HG02981 (cell line): ENCODE data around the gene SLC2A4RG.
"Not testable (repeated sequence)": the region's sequence is repeated elsewhere in the genome, so short reads cannot be mapped to it uniquely, and the experiment has no call there.

ENCODE experiments used
- ATAC-seq: cut with Tn5 transposase; IDR thresholded peaks from one replicate; pipeline ENCODE4 v1.9.1; 2021; ENCODE audit warnings: mild to moderate bottlenecking, moderate library complexity; ENCODE audit not compliant: unreplicated experiment

Gene SLC2A4RG

DNA sequence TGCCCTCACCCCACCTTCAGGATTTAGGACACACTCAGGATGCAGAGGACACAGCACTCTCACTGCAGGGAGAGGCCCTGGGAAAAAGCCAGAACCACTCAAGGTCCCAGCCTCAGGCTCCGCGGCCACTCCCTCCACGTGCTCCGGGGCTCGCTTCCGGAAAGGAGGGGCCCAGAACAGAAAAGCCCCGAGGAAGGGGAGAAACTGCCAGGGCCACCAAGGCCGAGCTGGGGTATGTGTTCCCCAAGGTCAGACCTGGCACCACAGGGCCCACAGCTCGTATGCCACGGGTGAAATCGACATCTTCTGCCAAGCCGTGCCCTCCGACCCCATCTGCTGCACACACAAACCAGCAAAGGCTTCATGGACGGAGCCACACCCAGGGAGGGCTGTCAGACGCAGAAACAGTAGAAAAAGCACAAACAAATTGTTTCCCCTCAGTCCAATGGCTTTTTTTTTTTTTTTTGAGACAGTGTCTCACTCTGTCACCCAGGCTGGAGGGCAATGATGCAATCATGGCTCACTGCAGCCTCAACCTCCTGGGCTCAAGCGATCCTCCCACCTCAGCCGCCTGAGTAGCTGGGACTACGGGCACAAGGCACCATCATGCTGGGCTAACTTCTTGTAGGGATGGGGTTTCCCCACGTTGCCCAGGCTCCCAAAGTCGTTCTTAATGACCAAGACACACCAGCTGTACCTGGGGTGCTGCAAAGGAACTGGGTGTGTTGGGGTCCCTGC, 33.4 kb downstream of the SLC2A4RG start:
- ATAC-seq: no peak

GRCh38 chr20:63773571-63774241, 34.1 kb downstream of the SLC2A4RG start:
- ATAC-seq: no peak

GRCh38 chr20:63774306-63774705, 34.7 kb downstream of the SLC2A4RG start:
- ATAC-seq: no peak

DNA sequence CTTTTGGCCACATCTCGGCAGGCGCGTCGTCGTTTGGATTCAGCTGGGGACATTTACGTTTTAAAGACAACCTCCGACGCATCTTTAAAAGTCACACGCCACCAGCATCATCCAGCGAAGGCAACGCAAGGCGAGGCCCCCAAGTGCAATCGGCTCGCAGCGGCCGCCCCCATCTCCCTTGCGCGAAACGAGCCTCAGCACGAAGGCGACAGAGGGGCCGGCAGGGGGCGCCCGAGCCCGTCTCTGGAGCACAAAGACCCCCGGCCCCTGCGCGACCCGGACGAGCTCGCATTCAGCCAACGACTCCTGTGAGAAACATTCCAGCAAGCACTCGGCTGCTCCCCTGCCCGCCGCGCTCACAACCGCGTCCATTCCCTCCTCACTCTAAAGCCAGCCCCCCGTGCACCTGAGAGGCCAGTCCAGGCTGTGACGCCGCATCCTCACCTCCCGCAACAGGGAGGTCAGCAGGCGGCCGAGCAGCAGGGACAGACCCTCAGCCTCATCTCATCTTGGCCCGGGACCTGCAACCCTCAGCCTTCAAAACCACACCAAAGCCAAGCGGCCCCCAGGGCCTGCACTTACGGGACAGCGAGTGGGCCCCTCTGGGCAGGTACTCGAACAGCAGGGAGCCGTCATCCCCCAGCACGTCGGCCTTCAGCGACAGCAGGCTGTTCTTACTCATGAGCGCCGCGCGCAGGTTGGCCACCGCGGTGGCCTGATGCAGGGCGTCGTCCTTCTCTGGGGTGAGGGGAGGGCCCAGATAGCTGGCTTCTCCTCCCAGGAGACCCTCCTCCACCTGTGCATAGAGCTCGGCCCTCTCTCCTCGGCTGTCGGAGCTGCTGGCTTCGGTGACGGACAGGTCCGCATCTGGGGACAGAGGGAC, 35.8 kb downstream of the SLC2A4RG start:
- ATAC-seq: no peak

DNA sequence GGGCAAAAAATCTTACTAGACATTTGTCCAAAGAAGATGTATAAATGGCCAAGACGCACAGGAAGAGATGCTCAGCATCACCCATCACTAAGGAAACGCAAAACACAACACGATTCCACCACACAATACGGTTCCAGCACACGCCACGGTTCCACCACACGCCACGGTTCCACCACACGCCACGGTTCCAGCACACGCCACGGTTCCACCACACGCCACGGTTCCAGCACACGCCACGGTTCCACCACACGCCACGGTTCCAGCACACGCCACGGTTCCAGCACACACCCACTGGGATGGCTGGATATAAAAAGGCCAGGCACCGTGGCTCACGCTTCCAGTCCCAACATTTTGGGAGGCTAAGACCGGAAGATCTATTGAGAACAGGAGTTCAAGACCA, 37.3 kb downstream of the SLC2A4RG start:
- ATAC-seq: not testable (repeated sequence)

DNA sequence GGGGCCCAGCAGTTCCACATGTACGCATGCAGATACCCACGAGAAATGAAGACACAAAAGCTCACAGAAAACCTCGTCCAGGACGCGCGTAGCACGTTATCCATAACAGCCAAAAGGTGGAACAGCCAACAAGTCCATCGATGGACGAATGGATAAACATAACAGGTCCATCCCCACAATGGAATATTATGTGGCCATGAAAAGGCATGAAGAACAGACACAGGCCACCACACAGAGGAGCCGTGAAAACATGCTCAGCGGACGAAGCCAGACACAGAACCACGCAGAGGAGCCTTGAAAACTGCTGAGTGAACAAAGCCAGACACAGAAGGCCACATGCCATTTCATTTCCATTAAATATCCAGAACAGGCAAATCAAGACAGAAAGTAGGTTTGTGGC, 38.0 kb downstream of the SLC2A4RG start:
- no peak for ATAC-seq

GRCh38 chr20:63778034-63778752, 38.6 kb downstream of the SLC2A4RG start:
- no peak for ATAC-seq

DNA sequence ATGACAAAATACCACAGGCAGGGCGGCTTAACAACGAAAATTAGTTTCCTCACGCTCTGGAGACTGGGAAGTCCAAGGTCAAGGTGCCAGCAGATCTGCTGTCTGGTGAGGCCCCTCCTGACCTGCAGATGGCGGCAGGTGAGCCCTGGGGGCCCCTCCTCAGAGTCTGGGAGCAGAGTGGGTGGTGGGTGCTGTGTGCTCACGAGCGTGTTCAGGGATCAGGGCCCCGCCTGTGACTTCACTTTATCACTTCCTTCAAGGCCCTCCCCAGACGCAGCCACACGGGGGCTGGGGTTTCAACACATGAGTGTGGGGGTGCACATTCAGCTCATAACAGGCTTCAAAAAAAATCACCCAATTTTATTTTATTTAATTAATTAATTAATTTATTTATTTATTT, 39.3 kb downstream of the SLC2A4RG start:
- no peak for ATAC-seq

DNA sequence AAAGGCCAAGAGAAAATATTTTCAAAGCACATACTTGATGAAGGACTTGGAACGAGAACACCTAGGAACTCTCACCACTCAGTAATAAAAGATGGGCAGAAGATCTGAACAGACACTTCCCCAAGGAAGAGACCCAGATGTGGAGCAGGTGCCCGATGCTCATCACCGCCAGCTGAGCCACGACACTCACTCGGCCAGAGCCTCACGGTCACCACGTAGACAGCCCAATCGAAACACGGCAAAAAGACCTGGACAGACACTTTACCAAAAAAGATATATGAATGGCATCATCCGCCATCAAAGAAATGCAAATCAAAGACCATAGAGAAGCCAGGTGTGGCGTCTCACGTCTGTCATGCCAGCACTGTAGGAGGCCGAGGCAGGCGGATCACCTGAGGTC, 41.6 kb downstream of the SLC2A4RG start:
- no peak for ATAC-seq

DNA sequence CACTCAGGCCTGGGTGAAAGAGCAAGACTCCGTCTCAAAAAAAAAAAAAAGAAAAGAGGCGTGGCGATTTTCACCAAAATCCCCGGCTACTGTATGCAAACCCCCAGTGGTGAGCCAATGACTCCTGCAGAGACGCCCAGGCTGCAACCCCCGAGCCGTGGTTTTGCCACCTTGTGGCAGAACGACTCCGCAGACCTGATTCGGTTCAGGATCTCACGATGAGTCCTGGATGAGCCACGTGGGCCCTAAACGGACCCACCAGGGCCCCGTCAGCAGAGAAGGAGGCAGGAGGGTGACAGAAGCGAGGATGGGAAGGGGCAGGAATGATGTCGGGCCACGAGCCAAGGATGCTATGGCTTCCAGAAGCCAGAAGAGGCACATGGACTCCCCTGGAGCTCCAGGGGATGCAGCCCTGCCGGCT, 42.5 kb downstream of the SLC2A4RG start:
- no peak for ATAC-seq

GRCh38 chr20:63782521-63782971, 43.0 kb downstream of the SLC2A4RG start:
- no peak for ATAC-seq

- no peak for ATAC-seq
Observed at GRCh38 chr20:63783970-63784369, 44.4 kb downstream of the SLC2A4RG start.

DNA sequence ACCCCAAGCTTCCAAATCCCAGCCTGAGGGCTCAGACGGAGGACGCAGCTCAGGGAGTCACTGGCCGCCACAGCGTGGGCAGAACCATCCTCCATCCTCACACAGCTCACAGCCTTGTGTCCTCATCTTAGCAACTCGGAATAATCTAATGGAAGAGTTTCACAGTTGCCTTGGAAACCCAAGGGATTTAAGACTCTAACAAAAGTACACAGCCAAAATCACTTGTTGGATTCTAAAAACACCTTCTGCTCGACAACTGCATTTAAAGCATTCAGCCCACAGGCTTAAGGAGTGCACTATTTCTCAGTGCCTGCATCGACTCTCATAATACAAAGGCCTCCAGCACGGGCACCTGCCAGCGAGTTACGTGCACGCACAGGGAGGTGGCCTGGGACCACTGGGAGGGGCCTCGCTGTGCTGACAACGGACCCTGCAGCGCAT, 46.1 kb downstream of the SLC2A4RG start:
- ATAC-seq: no peak

DNA sequence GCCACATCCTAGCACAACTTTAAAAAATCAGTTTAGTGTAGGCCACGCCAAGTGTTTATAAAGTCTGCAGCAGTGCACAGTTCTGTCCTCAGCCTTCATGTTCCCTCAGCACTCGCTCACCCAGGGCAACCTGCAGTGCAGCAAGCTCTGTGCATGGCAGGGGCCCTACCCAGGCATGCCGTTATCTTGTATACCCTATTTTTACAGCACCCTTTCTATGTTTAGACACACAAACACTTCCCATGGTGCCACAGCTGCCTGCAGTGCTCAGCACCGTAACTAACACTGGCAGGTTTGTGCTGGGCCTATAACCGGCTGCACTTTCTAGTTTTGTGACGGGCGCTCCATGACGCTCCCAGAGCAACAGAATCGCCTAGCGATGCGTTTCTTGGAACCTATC, 47.7 kb downstream of the SLC2A4RG start:
- no peak for ATAC-seq

DNA sequence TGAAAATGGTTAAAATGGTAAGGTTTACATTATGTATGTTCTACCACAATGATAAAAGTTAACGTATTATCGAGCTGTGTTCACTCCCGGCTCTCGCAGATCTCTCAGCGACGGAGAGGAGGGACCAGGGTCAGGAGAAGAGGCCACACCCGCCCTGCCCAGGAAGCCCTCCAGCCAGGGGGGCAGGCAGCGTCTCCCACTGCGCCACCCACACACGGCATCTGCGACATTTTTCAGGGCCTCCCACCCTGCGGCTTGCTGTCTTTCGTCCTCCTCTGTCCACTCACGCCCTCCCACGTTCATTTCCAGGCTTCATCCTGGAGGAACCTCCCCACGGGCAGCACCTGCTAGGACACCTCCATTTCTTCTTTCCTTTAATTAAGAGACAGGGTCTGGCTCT, 48.2 kb downstream of the SLC2A4RG start:
- no peak for ATAC-seq

DNA sequence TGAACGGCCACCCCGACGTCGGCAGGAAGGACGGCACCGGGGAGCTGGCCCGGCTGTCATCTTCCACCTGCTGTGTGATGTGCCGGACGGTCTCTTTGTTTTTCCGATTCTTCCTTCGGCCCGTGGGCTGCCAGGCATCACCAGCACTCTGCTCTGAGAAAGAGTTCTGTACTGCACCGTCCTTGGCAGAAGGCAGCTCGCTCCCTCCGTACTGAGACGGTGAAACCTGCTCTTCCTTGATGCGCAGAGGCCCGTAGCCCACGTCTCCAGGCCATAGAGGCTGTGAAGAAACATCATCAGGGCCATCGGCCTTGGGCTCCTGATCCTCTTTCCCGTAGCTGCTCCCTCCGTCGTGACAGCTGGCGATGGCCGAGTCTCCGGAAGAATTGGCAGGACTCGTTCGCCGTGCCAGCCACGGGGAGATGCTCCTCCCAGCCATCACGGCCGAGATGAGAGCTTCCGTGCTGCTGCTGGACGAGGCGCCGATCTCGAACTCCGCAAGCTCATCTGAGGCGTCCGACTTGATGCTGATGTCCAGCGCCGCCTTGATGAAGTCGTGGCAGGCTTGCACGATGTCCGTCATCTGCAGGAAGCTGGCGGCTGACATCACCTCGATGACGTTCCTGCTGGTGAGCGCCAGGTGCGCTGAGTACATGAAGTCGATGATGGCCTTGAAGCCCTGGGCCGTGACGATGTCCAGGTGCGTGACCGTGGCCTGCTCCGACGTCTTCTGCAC, 50.4 kb downstream of the SLC2A4RG start:
- ATAC-seq: no peak

DNA sequence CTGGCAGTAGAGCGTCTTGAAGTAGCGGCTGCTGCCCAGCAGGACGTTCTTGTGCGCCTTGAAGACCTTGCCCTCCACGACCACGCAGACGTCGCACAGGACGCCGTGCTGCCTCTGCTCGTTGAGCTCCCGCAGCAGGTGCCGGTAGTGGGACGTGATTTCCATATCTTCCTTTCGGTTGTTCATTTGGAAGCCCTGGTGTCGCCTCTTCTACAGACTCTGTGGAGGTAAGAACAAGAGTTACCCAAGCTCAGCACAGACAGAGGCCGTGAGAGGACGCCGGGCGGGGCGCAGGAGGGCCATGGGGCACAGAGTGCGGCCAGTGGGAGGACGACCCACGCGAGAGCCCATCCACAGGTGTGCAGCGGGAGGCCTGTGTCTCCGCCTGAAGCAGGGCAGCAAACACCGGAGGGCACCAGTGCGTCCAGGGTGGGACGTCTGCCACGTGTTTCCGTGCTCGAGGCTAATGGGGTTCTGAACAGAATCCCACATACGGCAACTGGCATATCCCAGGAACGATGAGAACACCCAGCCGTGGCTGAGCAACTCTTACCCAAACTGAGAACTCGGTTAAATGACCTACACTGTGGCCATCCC, 51.1 kb downstream of the SLC2A4RG start:
- ATAC-seq: no peak

DNA sequence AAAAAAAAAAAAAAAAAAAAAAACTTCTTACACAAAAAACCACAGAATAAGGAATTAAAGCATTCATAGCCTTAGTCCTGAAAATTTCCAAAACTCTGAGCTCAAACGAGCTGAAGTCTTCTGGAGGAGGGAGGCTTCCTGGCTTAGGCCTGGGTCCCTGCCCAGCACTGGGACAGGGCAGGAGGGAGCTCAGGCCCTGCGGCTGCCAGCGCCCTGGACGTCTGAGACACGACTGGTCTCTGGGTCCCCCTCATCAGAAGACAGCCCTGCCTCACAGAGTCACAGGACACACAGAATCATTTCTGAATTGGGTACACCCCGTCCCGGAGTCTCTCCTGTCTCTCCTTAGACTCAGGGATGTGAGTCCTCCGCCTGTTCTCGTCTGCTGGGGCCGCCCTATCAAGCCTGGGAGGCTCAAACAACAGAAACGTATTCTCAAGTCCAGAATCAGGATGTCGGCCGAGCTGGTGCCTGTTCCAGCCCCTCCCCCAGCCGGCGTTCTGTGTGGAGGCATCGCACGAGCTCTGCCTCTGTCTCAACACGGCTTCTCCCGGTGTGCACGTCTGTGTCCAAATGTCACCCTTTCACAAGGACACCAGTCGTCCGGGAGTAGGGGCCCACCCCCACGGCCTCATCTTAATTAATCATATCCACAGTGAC, 52.1 kb downstream of the SLC2A4RG start:
- no peak for ATAC-seq

DNA sequence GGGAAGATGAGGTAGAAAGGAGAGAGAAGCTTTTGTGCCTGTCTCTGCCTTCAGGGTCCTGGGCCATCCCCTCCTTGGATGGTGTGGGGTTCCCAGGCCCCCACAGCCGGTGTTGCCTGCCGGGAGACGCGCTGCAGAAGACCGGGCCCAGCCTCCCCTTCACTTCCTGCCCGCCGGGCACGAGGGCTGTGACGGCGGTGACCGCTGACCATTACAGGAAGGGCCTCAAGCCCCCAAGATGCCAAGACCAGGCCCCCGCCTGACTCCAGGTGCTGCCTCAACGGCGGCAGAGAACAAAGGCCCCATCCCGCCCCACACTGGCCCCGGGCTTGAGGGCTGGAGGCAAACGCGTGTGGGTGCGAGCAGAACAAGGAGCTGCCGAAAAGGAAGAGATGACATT, 53.3 kb downstream of the SLC2A4RG start:
- no peak for ATAC-seq
